ENCODE measurements around the gene DDX49.

- TF ChIP-seq POLR2AphosphoS5 (IDR thresholded peaks at IDR 0.05) (no peak), CTCF (IDR thresholded peaks at IDR 0.05) (no peak)
Observed at GRCh38 chr19:18928018-18928805, 8.7 kb downstream of the DDX49 start.

All from gastroesophageal sphincter (tissue), 3 donors.